ENCODE data around the gene SLC25A13.
"Not testable (repeated sequence)": the region's sequence is repeated elsewhere in the genome, so short reads cannot be mapped to it uniquely, and the experiment has no call there.

SLC25A13 gene

DNA sequence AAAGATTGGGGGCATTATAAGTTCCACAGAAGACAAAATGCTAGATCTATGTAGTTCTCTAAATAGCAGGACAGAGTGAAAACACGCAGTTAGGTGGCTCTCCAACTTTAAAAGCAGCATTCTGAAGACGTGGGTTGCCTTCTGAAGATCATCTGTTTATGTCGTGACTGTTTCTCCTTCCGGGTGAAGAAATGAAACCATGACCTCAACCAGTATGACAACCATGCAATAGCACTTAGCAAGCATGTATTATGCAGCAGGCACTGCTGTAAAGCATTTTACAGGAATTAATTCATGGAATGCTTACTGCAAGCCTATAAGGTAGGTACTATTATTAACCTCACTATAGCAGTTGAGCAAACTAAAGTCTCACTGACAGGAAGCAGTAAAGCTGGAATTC lies 125.2 kb downstream of the SLC25A13 start:
- no peak for DNase-seq

- DNase-seq: no peak
Observed at GRCh38 chr7:96189129-96189820, 132.6 kb downstream of the SLC25A13 start.

DNA sequence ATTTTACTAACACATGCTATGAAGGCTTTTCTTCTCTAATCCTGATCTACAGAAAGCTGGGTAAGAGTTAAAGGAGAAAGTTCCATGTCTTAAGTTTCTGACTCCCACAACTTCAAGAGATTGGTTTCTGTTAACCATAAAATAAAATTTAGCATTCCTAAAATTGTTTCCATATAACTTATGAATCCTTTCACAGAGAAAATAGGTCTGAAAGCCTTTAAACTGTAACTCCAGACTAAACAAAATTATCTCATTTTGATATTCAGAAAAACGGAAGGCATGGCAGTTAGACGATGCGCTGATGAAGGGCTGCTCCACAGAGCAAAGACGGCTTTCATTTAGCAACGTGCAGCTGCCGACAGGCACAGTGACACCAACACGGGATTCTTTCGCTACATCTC lies 133.3 kb downstream of the SLC25A13 start:
- no peak for DNase-seq

- DNase-seq: no peak
Observed at GRCh38 chr7:96188174-96188581, 133.7 kb downstream of the SLC25A13 start.

- DNase-seq: no peak
Observed at GRCh38 chr7:96187735-96188134, 134.2 kb downstream of the SLC25A13 start.

DNA sequence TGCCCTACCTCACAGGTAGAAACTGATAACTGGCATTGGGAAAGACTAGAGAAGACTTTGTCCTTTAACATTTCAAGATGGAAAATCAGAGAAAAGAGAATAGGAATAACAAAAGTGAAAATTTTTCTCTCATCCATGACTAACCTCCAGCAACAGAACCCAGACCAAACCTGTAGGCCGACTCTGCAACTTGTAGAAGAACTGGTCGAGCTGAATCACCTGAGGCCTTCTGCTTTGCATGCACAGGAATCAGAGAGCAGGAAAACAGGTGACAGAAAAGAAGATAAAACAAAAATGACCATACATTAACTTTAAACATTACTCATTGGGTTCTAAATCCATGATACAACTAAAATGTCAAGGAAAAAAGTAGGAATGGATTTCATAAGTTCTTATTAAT lies 137.1 kb downstream of the SLC25A13 start:
- DNase-seq: no peak

GRCh38 chr7:96183163-96183670 lies 138.7 kb downstream of the SLC25A13 start:
- no peak for DNase-seq

DNA sequence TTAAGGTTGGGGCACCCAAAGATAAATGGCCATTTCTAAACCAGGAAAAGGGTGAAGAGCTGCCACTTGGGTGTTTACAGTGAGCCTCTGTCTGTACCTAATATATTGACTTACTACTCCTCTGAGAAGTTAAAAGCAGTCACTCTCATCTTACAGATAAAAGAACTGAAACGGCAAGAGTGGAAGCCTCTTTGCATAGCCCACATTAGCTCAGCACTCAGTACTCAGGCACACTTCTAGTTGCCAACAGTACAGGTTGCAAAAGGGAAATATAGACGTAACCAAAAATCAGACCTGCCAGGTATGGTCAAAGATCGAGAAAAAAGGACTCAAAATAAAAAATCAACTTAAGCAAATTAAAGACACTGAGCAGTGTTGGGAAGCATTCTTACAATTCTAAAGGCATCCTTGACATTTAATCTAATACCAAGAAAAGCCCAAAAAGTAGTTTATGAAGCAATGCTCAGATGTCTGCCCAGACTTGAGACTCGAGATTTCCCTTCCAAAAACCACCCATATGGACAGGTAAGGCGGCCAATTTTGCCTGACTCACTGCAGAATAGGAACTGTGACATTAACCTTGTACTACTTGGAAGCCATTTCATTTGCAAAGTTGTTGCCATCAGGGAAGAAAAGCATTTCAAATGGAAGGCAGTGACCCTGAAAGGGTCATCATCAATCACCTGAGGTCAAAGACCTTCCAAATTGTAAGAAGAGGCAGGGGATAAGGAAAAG lies 139.3 kb downstream of the SLC25A13 start:
- DNase-seq: no peak

- DNase-seq: no peak
Observed at GRCh38 chr7:96181174-96181573, 140.7 kb downstream of the SLC25A13 start.

DNA sequence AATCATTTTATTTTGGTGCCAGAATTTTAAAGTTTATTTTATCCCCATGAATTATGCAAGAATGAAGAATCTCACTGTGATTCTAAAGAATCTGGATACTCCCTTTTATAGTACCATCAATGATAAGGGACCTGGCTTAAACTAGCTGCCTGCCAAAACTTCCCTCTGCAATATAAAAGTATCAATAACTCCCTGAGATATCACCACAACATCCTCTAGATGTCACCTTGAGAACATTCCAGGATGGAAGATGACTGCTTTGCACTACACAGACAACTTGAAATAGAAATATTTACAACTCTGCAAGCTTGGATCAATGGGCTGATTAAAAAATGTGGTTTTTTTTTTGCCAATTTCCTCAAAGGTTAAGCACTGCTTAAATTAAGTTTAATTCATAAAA lies 142.1 kb downstream of the SLC25A13 start:
- no peak for DNase-seq

DNA sequence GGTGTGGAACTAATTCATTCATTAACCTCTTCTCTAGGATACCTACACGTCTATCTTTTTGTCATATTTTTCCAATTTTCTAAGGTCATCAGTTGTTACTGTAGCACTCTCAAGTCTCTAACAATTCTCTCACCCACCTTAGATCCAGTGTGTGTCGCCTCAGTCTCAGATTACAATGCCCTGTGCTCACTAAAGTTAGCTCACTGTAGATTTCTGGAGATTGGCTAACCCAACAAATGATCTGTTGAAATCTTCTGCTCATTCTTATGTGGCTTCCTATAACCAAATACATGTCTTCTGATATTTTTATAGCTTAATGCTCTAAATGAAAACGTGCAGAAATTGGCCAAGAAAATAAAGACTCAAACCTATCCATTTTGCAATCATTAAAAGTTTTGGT lies 142.6 kb downstream of the SLC25A13 start:
- DNase-seq: no peak

- no peak for DNase-seq
Observed at GRCh38 chr7:96178581-96178980, 143.3 kb downstream of the SLC25A13 start.

GRCh38 chr7:96177353-96177752 lies 144.5 kb downstream of the SLC25A13 start:
- DNase-seq: no peak

GRCh38 chr7:96174812-96175211 lies 147.1 kb downstream of the SLC25A13 start:
- DNase-seq: no peak

DNA sequence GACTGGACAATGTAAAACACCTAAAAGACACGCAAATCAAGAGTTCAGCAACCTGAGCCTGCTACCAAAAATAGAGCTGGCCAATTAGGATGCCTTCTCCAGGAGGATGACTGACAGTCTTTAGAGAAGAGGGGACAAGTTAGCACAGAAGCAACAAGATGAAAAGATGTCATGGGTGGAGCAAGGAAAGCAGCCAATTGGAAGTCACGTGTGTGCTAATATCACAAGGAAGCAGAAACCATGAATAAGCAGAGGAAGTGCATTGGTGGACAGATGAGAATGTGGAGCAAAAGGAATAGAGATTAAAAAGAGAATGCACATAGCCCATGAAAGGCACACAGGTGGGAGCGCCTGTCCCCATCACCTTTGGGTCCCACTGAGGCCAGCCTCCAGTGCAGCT lies 148.1 kb downstream of the SLC25A13 start:
- no peak for DNase-seq

- DNase-seq: no peak
Observed at GRCh38 chr7:96169439-96169838, 152.5 kb downstream of the SLC25A13 start.

DNA sequence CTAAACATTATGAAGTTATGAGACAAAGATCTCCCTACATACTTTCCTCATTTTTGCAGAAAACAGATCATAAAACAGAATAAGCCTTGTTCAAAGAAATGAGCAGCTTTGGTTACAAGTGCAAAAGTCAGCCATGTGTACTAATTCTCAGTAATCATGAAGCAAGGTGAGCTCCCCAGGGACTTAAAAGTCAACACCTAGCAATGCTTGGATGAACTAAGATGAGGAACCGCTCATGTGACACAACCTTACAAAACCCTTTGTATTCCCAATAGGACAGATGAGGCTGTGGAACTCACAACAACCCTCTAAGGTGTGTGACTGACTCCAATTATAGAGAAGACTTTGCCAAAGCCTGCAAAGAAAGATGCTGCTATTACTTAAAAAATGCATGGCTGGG lies 154.5 kb downstream of the SLC25A13 start:
- no peak for DNase-seq

DNA sequence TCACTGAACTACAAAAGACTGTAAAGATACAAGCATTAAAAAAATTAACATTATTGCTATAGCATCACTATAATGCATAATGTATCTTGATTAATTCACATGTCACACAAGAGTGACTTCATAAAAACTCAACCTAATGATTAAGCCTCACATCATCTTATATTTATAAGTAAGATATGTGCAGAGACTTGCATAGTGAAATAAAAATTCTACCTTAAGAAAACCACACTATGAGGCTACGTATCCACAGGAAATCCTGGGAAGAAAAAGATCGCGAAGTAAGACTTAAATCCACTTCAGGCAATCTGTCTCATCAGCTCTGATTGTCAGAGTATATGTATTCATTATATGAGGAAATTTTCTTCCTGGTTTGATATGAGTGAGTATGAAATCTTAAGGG lies 160.0 kb downstream of the SLC25A13 start:
- no peak for DNase-seq

DNA sequence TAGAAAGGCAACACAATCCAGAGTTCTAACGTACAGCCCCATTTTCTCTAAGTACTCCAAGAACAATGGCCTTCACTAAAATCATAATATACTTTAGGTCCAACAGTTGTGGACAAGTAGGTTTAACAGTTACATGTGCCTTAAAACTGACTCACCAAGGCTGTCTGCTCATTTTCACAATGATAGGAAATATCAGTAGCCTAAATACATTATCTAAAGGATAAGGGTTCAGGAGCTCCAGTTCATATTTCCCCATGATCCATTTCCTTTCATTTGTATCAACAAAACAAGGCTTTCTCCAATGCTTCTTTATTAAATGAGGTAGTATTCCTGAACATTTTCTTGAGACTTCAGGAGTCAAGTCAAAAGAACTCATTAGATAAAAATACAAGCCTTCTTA lies 164.0 kb downstream of the SLC25A13 start:
- DNase-seq: no peak

DNA sequence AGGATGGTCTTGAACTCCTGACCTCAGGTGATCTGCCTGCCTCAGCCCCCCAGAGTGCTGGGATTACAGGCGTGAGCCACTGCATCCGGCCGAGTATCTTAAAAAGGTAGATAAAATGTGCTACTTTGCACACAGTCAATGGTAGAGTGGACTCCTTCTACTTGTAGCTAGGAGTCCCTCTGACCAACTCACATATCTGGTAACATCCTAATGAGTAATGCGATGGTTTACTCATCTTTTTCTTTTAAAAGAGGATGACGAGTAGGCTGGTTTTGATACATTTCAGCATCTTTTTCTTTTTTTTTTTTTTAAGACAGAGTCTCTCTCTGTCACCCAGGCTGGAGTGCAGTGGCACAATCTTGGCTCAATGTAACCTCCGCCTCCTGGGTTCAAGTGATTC lies 167.4 kb downstream of the SLC25A13 start:
- not testable (repeated sequence) for DNase-seq

GRCh38 chr7:96152706-96153105 lies 169.2 kb downstream of the SLC25A13 start:
- no peak for DNase-seq

GRCh38 chr7:96151889-96152288 lies 170.0 kb downstream of the SLC25A13 start:
- no peak for DNase-seq

DNA sequence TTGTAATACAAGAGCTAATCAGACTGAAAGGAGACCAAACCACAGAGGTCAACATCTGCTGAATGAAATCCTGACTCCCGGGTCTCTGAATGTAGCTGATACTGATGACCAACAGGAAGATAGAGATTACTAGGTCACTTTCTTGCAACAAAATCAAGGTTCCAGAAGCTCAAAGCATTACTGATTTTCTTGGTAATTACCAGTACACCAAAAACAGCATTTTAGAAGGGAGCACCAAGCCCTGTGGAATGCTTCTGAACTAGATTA lies 177.7 kb downstream of the SLC25A13 start:
- DNase-seq: no peak

- DNase-seq: no peak
Observed at GRCh38 chr7:96143495-96144259, 178.2 kb downstream of the SLC25A13 start.
